Esophagus muscularis mucosa (tissue), 3 donors: Measurements from ENCODE around the gene SLC35F3.
"Not testable (repeated sequence)": the region's sequence is repeated elsewhere in the genome, so short reads cannot be mapped to it uniquely, and the experiment has no call there.

Experiments used
- EP300 ChIP-seq: sonication (generic); formaldehyde crosslinking; IDR thresholded peaks from one replicate; pipeline ENCODE4 v1.6.1; 2017; ENCODE audit warnings: antibody characterized with exemption
- TF ChIP-seq, protein P1 (sequence below), 3 experiments: fragments of 200-600 bp in 2 of 3; fragments of 450-650 bp in 1 of 3; sonication (generic) in 2 of 3; IDR thresholded peaks; one replicate each; pipeline ENCODE4 v1.5.1; 2017 to 2019; ENCODE audit warnings: antibody characterized with exemption in 3 of 3, mild to moderate bottlenecking in 2 of 3, moderate library complexity in 1 of 3

- TF ChIP-seq, protein P1, sequence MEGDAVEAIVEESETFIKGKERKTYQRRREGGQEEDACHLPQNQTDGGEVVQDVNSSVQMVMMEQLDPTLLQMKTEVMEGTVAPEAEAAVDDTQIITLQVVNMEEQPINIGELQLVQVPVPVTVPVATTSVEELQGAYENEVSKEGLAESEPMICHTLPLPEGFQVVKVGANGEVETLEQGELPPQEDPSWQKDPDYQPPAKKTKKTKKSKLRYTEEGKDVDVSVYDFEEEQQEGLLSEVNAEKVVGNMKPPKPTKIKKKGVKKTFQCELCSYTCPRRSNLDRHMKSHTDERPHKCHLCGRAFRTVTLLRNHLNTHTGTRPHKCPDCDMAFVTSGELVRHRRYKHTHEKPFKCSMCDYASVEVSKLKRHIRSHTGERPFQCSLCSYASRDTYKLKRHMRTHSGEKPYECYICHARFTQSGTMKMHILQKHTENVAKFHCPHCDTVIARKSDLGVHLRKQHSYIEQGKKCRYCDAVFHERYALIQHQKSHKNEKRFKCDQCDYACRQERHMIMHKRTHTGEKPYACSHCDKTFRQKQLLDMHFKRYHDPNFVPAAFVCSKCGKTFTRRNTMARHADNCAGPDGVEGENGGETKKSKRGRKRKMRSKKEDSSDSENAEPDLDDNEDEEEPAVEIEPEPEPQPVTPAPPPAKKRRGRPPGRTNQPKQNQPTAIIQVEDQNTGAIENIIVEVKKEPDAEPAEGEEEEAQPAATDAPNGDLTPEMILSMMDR (IDR thresholded peaks at IDR 0.05), result not testable (repeated sequence)
- TF ChIP-seq EP300, result not testable (repeated sequence)
Observed at GRCh38 chr1:234247746-234248145, 343.3 kb downstream of the SLC35F3 start.
